ENCODE data around the gene ARV1.
"Not testable (repeated sequence)": the region's sequence is repeated elsewhere in the genome, so short reads cannot be mapped to it uniquely, and the experiment has no call there.

Gene ARV1

DNA sequence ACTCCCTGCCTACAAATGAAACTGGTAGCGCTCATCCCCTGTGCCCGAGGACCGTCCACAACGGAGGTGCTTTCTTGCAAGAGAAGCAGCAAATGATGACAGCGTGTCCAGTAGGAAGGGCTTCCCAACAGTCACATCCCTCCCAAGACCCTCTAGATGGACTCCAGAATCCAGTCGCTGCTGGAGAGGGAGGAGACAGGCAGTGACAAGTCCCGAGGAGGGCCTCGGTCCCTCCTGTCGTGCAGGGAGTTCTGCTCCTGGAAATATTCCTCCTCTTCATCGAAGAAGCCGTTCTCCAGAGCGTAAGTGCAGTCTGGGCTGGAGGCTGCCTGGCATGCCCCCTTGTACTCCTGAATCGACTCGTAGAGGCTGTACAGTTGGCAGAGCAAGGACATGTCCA lies 40.8 kb downstream of the ARV1 start:
- DNase-seq (ENCODE audit: low read depth), result no peak

DNA sequence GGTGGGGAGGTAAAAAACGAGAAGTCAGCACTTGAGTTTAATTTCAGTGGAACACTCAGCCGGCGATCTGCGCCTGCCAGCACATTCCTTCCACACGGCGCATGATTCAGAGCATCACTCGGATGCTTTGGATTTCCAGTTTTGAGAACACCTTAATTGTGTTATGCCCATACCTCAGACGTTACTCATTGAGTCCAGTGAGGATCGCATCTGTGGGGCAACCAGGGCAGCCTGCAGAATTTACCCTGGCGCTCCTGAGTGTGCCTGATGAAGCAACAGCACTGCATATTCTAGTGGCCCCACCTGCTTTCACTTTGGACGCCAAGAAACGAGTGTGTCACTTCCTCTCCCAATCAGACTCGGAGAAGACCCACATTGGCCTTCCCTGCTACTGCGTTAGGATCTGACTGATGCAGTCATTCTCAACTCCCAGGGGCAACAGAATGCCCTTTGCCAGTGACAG lies 41.3 kb downstream of the ARV1 start:
- no peak for DNase-seq (ENCODE audit: low read depth)

DNA sequence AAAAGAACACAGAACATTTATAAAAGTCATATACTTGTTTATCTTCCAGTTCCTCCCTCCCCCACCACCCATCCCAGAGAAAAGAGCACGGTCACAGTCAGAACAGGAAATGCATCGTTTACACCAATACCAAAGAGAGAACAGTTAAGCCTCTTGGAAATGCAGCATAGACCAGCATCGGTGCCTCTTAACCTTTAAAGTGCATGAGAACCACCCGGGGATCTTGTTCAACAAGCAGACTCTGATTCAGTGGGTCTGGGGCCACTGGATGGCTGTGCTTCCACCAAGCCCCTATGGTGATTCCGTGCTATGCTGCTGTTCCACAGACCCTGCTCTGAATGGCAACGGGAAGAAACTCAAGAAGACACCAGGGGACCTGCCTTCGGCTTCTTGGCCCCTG lies 41.9 kb downstream of the ARV1 start:
- DNase-seq (ENCODE audit: low read depth), result no peak

DNA sequence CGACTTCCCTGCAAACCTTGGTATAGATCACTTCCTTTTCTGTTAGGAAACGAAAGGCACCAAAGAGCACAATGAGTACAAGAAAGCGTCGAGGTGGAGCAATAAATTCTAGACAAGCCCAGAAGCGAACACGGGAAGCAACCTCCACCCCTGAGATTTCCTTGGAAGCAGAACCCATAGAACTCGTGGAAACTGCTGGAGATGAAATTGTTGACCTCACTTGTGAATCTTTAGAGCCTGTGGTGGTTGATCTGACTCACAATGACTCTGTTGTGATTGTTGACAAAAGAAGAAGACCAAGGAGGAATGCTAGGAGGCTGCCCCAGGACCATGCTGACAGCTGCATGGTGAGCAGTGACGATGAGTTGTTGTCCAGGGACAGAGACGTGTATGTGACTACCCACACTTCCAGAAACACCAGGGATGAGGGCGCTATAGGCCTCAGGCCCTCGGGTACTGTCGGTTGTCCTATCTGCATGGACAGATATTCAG lies 42.7 kb downstream of the ARV1 start:
- DNase-seq (ENCODE audit: low read depth), result no peak

DNA sequence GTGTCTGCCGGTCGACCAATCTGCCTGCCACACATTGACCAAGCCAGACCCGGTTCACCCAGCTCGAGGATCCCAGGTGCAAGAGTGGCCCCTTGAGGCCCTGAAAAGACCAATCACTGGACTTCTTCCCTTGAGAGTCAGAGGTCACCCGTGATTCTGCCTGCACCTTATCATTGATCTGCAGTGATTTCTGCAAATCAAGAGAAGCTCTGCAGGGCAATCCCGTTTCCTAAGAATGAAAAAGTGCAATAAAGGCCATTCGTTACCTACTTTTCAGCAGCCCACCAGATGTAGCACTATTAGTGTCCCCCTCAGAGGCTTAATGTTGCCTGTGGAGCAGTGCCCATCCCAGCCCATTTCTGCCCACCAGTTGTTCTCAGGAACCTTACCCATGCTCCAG lies 43.6 kb downstream of the ARV1 start:
- not testable (repeated sequence) for DNase-seq (ENCODE audit: low read depth)

DNA sequence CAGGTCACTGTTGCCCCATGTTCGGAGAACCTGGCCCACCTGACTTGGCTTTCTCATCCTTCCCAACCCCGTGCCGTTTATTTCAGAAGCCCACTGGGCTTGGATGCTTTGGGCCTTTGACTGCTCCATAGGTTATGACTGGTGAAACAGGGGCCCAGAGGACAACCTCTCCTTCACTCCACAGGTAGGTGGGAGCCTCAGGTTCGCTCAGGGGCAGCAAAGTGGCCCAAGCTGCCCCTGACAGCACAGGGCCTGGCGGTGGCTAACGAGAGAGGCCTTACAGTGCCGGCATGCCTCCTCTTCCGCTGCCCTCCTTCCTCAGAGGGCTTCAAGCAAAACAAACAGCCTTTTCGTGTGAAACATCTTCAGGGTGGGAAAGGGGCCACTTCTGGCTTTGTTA lies 44.3 kb downstream of the ARV1 start:
- no peak for DNase-seq (ENCODE audit: low read depth)

DNA sequence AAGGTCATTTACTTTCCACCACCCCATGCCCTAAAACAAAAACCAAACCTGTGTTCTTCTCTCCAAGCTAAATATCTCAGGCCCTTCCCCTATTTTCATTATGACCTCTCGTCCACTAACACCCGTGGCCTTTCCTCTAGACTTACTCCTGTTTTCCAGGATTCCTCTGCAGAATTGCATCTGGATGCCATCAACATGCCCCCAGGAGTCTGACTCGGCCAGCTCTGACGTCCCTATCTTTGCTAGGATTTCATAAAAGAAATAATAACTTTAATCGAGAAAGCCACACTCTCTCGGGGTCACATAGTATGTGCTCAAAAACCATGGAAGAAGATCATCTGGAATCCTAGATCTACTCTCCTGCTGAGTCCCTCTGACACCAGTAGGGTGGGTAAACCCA lies 47.7 kb downstream of the ARV1 start:
- no peak for DNase-seq (ENCODE audit: low read depth)

DNA sequence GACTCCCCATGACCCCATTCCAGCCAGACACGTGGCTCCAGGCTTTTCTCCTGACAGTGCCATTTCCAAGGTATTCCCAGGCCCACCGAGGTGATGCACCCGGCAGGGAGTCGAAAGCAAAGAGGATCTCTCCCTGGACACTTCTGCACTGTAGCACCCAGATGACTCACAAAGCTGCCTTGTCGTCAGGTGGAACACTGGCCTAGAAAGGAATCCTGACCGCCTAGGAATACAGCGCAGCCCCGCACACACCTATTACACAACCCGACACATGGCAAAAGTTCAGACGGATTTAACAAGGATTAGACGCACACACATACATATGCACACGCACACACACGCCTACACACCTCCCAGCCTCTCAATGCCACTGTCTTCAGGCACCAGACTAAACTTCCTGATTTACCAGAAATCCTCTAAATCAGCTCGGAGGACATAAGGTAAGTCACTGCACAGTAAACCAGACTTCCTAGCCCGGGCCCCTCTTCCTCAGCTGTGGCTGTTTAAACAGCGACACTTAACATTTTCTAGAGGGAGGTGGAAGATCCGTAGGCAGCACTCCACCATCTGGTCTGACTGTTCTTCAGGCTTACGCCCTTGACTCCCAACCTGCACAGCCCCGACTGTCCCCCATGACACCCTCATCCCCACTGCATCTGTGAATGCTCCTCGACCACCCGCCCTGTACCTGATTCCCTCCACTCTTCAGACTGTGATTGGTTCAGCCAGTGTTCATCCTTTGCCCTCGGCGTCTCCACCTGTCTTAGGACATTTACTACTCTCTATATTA lies 48.4 kb downstream of the ARV1 start:
- no peak for DNase-seq (ENCODE audit: low read depth)

DNA sequence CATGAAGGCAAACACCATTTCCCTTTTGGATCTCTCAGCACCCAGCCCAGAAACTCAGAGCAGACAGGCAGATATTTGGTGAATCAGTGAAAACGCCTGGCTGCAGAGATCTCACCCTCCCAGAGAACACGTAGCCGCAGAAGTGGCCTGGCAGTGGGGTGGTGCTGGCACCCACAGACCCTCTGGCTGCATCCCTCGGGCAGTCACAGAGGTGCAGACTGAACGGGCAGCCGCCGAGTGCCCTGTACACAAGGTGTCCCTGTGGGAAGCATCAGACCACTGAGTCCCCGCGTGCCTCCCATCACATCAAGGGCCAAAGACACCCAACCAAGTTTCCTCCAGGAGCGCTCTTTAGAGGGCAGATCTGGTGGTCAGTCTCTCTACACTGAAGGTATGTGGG lies 49.1 kb downstream of the ARV1 start:
- no peak for DNase-seq (ENCODE audit: low read depth)

DNA sequence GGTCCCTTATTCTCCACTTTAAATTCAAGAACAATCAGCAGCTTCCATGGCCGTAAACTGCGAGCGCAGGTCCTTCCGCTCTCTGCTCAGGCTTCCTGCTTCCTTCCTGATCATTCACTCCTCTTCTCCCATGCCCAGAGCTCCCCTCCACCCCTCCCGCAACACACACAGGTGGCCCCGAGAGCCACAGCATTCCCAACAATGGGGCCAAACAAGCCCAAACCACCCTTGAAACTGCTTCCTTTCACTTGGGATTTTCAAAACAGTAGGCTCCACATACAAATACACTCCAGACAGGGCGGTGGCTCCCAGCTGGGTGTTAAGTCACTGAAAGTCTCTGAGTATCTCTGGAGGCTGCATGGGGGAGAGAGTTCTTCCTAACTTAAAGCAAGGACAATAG lies 49.8 kb downstream of the ARV1 start:
- DNase-seq (ENCODE audit: low read depth), result no peak

DNA sequence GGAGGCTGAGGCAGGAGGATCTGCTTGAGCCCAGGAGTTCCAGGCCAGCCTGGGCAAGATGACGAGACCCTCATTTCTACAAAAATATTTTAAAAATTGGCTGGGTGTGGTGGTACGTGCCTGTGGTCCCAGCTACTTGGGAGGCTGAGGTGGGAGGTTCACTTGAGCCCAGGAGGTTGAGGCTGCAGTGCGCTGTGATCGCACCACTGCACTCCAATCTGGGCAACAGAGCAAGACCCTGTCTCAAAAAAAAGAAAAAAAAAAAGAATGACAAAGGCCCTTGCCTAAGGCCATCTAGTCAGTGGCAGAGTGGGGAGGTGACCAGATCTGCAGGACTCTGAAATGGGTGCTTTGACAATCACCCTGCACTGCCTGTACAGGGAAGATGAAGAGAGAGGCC lies 50.4 kb downstream of the ARV1 start:
- DNase-seq (ENCODE audit: low read depth), result not testable (repeated sequence)

DNA sequence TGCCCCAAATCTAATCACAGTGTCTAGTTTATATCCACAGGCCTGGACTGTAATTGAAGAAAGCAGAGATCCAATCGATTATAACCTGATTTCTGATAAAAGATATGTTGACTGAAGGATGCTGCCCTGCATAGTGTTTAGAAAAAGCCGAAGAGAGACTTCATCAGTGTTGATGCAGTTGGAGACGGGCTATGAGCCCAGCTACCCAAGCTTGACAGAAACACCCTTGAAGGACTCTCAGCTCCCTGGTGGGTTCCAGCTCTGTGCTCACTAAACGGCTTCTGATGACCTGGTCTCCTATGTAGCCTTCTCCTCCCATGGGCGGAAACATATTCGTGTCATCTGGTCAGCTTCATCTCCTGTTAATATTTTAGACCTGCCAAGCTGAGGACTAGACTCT lies 50.9 kb downstream of the ARV1 start:
- no peak for DNase-seq (ENCODE audit: low read depth)

DNA sequence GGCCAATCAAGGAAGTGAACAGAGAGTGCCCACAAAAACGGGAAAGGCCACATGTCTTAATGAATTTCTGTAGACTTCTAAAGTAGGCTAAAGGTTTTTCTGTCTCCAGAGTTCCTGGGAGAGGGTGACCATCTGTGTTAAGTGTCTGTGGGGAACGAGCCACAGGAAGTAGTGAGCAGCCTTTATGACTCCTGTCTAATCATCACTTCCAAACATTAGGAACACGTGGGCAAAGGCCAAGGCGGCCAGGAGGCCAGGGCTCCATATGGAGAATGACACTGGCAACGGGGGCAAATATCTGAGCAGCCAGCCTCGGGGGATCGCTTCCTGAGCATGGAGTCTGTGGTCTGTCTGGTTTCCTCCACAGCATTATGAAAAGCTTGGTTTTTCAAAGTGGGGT lies 54.1 kb downstream of the ARV1 start:
- no peak for DNase-seq (ENCODE audit: low read depth)

DNA sequence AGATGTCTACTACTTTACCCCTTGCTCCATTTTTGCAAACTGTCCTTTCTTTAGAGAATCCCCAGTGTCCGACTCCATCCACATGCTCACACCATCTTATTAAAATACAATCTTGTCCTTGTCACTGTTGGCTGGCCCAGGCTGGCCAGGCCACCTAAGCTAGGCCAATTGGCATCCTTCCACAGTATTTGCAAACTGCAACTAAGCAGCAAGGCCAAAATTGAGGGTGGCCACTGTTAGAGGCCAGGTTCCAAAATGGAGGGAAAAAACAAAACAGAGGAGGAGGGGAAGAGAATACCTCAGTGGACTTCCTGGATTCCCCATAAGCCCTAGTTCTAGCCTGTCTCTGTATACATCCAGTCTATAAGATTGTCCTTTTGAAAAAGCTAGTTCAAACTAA lies 56.9 kb downstream of the ARV1 start:
- no peak for DNase-seq (ENCODE audit: low read depth)

DNA sequence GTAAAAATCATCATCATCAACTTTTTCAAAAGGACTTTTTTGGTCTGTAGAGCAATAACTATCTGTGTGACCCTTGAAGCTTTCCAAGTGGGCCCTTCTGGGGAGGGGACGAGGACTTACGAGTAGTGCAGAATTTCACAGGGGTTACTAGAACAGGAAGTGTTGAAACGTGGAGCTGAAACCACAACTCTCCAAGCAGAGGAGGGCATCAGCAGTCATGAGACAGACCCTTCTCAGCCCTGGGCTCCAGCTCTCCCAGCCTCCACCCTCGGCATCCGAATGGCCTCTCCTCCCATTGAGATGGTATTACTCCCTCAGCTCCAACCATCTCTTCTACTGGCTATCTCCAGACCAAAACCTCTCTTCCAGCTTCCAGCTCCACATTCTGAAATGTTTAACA lies 57.5 kb downstream of the ARV1 start:
- no peak for DNase-seq (ENCODE audit: low read depth)

DNA sequence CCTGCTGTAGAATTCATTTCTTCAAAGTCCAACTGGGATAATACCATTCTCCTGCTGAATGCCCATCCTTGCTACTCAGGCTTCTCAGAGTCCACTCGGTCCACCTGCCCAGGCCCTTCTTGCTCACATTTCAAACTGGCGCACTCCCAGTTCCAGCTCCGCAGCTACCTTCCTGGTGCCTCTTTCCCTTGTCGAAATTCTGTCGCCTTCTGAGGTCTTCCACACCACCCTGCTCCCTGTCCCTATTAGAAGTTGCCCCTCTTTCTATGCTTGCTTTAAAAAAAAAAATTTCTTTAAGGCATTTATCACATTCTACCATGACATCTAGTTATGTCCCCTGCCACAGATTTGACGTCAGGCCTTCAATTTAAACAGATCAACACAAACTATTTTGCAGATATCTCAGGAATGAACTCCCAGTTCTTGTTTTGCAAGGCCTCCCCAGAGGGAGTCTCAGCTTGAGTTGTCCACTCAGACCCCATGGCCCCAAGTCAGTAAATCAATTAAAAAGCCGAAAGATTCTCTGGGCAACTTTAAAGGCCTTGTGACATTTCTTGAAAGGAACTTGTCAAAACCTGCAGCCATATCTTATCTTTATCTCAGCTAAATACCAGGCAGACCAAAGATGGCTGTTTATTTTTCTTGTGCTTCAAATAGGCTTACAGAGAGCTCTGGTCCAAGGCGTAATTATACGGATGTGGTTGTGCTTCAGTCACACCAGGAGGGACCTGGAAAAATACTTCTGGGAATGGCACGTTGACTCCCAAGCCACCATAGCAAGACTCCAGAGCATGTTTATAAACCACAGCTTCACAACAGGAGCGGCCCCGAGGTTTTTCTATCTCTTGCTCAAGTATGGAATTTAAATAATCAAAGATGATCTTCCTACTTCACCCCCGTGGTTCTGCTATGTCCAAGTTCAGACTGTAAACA lies 59.0 kb downstream of the ARV1 start:
- no peak for DNase-seq (ENCODE audit: low read depth)

DNA sequence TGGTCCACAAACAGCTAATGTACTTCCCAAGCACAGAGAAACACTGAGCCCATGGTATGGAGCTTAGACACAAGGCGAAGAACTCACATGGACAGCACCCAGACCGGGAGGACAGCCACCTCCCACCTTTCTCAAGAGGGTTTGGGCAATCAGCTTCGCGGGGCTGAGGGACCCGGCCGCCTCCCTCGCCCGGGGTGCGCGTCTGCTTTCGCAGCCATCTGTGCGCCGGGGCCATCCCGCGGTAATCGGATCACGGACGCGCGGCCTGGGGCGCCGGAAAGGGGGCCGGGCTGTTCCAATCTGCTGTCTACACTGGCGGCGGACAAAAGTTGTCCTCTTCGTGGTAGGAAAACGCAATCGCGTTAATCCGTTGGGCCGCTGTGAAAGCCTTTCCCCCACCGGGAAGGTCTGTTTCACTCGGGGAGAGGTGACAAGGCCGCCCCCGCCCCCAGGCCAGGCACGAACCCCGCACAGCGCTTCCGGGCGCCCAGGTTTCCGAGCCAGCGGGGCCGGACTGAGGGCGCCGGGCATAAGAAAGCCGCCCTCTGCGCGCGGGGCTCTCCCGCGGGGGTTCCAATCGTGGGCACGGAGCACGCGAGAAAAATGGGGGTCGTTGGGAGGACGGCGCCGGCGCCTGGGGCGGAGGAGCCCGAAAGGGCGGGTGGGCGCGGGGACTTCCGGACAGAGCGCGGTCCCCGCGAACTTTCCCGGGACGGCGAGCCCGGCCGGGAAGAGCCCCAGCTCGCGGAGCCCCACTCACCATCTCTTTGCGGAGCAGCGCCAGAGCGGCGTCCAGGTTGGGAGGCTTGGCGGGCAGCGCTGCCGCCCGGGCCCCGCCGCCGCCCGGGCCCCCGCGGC lies 60.5 kb downstream of the ARV1 start:
- DNase-seq (ENCODE audit: low read depth), result no peak

DNA sequence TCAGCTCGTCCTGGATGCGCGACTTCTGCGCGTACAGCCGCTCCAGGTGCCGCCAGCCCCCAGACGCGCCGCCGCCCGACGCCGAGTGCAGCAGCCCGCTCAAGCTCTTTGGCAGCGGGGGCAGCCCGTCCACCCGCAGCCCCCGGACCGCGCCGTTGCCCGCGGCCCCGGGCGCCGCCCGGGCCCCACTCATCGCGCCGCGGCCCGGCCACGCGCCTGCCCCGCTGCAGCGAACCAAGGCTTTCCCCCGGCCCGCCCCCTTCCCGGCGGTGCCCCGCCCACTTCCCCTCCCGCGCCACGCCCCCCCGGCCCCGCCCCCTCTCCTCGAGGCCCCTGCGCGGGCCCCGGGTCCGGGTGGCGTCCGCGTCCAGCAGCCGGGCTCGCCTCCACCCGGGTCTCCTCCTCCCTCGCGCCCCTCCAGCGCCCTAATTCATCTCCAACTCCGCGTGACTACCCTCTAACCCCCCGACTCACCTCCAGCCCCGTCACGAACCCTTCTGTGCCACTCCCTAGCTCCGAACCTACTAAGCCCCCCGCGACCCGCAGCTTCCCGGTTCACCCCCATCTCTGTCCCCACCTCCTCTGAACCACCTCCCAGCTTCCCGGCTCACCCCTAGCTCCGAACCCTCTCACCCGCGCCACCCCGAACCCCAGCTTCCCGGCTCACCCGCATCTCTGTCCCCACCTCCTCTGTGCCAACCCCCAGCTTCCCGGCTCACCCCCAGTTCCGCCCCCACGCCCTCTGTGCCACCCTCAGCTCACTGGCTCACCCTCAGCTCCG lies 61.3 kb downstream of the ARV1 start, which contains the start of gene FAM89A:
TSS of gene FAM89A (minus strand) at position 236 of the 781 bp plus-strand sequence. CDS start at position 193, 43 bp downstream.
- DNase-seq (ENCODE audit: low read depth), result peak; percentile 48

DNA sequence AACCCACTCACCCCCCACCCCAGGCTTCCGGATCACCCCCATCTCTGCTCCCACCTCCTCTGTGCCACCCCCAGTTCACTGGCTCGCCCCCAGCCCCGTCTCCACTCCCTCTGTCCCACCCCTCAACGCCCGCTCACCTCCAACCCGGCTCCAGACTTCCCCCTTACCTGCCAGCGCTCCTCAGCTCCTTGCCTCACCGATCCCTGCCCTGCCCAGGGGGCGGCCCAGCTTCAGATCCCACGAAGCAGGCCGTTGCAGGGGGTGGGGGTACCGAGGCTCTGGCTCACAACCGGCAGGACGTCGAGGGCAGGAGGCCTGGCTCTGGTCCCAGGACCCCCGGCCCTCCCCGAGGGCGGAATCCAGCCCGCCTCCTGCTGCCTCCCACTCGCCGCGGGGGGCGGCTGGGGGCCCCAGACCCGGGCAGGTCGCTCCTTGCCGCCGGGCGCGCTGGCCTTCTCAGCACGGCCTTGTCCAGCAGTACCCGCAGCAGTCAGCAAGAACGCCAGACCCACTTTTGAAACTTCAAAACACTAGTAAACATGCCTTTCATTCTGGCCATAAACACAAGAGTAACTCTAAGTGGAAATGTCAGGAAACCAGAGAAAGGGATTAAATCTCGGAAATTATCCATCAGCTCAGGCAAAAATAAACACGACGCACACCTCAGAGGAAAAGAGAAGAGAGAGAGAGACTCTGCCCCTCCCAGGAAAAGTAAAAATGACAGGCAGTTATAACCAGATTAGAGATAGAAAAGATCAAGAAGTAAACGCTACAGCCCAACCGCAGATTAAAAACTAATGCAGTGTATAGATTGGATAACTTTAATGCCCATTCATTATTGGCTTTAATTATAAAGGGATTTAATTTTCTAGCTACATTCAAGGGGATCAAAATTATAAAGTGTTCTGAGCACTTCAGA lies 62.2 kb downstream of the ARV1 start:
- DNase-seq (ENCODE audit: low read depth), result no peak

DNA sequence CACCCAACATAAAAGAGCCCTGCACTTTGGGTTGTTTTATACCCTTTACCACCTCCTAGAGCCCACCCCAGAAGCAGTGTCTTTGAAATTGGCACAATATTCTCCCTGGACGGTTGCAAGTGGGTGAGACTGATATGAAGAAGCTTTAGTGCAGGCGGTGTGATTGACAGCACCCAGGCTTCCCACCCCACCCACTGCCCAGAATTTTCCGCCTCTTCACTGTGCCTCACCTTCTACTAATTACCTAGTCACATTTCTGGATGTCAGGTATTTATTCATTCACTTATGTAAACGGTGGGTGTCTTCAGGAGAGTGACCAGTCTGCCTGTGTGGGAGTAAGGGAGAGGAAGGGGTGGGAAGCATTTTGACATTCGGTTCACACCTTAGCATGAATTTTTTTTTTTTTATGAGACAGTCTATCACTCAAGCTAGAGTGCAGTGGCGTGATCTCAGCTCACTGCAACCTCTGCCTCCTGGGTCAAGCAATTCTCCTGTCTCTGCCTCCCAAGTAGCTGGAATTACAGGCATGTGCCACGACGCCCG lies 62.9 kb downstream of the ARV1 start:
- no peak for DNase-seq (ENCODE audit: low read depth)
